ENCODE measurements around the gene TTLL11. TPM values are rescaled to one million over a fixed set of nuclear protein-coding genes. Genes with fewer than 3 reads are reported as not detected.

The TTLL11 gene
- total RNA-seq, 6 experiments from 2014 or later: 6.9 to 10.2 (median 8.3) TPM

GRCh38 chr9:121839726-121840500 is 253.2 kb downstream of the TTLL11 start:
- peaks cover 8% of the 10 kb centered on the region; the same call in 1 of the 2 replicates for H3K36me3 Mint-ChIP-seq (ENCODE audit: low read depth)
- no peak for DNase-seq
- TF ChIP-seq CTCF (IDR thresholded peaks at IDR 0.05): no peak
- peaks cover 33% of the 10 kb centered on the region for H3K4me1 Mint-ChIP-seq (ENCODE audit: low read depth)
- no peak overlapping the region for H3K27ac Mint-ChIP-seq
- no peaks in the 10 kb centered on the region for H3K9me3 Mint-ChIP-seq
- no peak overlapping the region for H3K4me3 Mint-ChIP-seq
- no peaks in the 10 kb centered on the region for H3K27me3 Mint-ChIP-seq (ENCODE audit: insufficient read depth)

DNA sequence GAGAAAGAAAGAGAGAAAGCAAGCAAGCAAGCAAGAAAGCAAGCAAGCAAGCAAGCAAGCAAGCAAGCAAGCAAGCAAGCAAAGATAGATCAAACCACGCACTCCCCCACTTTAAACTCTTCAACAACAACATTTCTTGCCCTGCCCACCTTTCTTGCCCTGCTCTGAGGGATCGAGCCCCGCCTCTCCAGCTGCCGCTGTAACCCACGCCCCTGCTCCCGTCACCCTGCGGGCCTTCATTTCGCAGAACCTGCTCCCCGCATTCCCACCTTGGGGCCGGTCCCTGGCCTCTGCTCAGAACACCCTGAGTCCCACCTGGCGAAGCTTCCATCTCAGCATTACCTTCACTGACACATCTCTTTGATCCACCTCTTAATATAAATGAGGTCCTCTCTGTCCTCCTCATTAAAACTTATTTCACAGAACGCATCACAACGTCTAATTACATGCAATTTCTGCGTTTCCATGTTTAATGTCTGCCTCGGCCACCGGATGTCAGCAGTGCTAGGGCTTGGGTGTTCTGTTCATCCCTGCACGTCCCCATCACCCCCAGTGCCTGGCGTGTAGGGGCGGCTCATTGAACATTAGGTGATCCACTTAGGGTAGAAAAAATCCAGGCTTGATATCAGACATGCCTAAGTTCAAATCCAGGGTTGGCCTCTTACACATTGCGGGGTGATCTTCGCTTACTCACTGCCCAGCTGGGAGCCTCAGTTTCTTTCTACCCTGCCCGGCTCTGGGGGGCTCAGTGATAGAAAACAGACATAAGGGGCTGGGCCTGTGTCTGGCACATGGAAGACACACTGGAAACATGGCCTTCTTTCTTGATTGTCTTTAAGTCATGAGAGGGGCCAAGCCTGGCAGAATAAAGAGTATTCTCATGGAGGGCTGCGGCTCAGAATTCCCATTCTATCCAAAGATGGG is 254.1 kb downstream of the TTLL11 start:
- Mint-ChIP-seq H3K4me1 (ENCODE audit: low read depth) (peaks cover 26% of the 10 kb centered on the region), H3K27ac (no peak overlapping the region), H3K27me3 (ENCODE audit: insufficient read depth) (no peaks in the 10 kb centered on the region), H3K4me3 (no peak overlapping the region), H3K9me3 (no peaks in the 10 kb centered on the region), H3K36me3 (ENCODE audit: low read depth) (no peaks in the 10 kb centered on the region)
- no peak for DNase-seq
- peak; percentile 15; the same call in 1 of the 2 replicates for TF ChIP-seq CTCF (IDR thresholded peaks at IDR 0.05)

- TF ChIP-seq CTCF (IDR thresholded peaks at IDR 0.05): no peak
- Mint-ChIP-seq H3K9me3 (no peaks in the 10 kb centered on the region), H3K36me3 (ENCODE audit: low read depth) (no peaks in the 10 kb centered on the region), H3K4me3 (no peak overlapping the region), H3K4me1 (ENCODE audit: low read depth) (peaks cover 10% of the 10 kb centered on the region), H3K27ac (no peak overlapping the region), H3K27me3 (ENCODE audit: insufficient read depth) (no peaks in the 10 kb centered on the region)
- DNase-seq: peak; percentile 36
Observed at GRCh38 chr9:121837113-121837961, 255.8 kb downstream of the TTLL11 start.

DNA sequence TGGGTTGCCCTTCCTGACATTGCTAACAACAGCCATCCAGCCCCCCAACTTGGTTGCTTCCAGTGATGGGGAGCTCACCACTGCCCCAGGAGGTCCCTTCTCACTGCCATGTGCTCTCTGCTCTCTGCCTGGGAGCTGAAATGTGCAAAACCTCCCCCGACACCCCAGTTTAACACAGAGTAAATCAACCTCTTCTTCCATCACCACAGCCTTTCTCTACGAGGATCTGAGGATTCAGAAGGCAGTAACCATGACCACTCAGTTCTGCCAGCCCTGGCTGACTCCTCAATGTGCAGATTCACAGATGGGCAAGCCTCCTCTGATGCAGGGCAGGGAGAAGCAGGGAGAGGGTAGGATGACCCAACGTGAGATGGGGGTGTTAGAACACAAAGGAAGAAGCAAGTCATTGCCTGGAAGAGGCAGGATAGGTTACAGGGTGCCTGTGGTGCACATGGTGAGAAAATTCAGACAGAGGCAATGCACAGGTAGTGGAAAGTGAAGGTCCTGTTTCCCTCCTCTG is 256.7 kb downstream of the TTLL11 start:
- Mint-ChIP-seq H3K4me1 (ENCODE audit: low read depth) (peaks cover 1% of the 10 kb centered on the region), H3K27ac (no peak overlapping the region)
- no peak for TF ChIP-seq CTCF (IDR thresholded peaks at IDR 0.05)

More for the DNA sequence above, 256.7 kb downstream of the TTLL11 start:
- Mint-ChIP-seq H3K36me3 (ENCODE audit: low read depth) (no peaks in the 10 kb centered on the region), H3K9me3 (no peaks in the 10 kb centered on the region), H3K4me3 (no peak overlapping the region), H3K27me3 (ENCODE audit: insufficient read depth) (no peaks in the 10 kb centered on the region)
- no peak for DNase-seq
